Progenitor cell of endocrine pancreas (in vitro differentiated cells): Measurements from ENCODE around the gene ENKD1. TPM values are rescaled to one million over a fixed set of nuclear protein-coding genes. Genes with fewer than 3 reads are reported as not detected.

Experiments used
- DNase-seq: peaks from one replicate; pipeline ENCODE4 v3.0.0; 2021; ENCODE audit warnings: low spot score; ENCODE audit not compliant: unreplicated experiment
- H3K27ac Mint-ChIP-seq: 2 replicates; pipeline ENCODE4 v1.8.0; 2021; ENCODE audit warnings: mild to moderate bottlenecking, moderate library complexity, mixed read lengths
- H3K27me3 Mint-ChIP-seq: 2 replicates; pipeline ENCODE4 v1.8.0; 2021; ENCODE audit warnings: mixed read lengths
- H3K36me3 Mint-ChIP-seq: 2 replicates; pipeline ENCODE4 v1.8.0; 2022; ENCODE audit warnings: mixed read lengths; ENCODE audit not compliant: insufficient read depth
- H3K4me1 Mint-ChIP-seq: 2 replicates; pipeline ENCODE4 v1.8.0; 2021; ENCODE audit warnings: low read depth, mixed read lengths
- H3K4me3 Mint-ChIP-seq: 2 replicates; pipeline ENCODE4 v1.8.0; 2021; ENCODE audit warnings: low read depth, mild to moderate bottlenecking, moderate library complexity, mixed read lengths
- H3K9me3 Mint-ChIP-seq: 2 replicates; pipeline ENCODE4 v1.8.0; 2021; ENCODE audit warnings: low read depth, mixed read lengths
- total RNA-seq: library from RNA; stranded (reverse); gene quantifications from 2 replicates; pipeline ENCODE4 v1.2.1, GENCODE V29; 2021
- TF ChIP-seq, protein P1 (sequence below): fragments of 200-600 bp; sonication (generic); IDR thresholded peaks from one replicate; pipeline ENCODE4 v1.5.0; 2021; ENCODE audit warnings: antibody characterized with exemption, mild to moderate bottlenecking; ENCODE audit not compliant: unreplicated experiment

Gene ENKD1
- total RNA-seq, 1 donor from 2014 or later = 25.1 TPM

DNA sequence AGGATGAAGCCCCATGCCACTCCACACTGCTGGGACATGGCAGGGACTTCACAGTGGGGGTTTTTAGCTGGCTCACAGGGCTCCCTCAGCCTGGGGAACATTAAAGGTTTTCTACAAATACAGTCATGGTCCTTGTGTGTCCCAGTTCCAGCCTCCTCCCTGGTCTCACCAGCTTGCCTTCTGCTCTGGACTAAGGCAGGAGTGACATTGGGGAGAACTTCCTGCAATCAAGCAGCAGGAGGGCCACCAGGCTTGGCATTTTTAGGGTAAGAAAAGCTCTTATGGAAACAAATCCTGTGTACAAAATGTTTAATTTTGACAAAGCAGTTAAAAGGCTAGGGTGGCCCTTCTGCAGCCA is 3.9 kb downstream of the ENKD1 start:
- H3K4me1 Mint-ChIP-seq = peaks cover 11% of the 10 kb centered on the region
- TF ChIP-seq, protein P1, sequence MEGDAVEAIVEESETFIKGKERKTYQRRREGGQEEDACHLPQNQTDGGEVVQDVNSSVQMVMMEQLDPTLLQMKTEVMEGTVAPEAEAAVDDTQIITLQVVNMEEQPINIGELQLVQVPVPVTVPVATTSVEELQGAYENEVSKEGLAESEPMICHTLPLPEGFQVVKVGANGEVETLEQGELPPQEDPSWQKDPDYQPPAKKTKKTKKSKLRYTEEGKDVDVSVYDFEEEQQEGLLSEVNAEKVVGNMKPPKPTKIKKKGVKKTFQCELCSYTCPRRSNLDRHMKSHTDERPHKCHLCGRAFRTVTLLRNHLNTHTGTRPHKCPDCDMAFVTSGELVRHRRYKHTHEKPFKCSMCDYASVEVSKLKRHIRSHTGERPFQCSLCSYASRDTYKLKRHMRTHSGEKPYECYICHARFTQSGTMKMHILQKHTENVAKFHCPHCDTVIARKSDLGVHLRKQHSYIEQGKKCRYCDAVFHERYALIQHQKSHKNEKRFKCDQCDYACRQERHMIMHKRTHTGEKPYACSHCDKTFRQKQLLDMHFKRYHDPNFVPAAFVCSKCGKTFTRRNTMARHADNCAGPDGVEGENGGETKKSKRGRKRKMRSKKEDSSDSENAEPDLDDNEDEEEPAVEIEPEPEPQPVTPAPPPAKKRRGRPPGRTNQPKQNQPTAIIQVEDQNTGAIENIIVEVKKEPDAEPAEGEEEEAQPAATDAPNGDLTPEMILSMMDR = no peak
- no peak for DNase-seq
- peaks cover 4% of the 10 kb centered on the region for H3K36me3 Mint-ChIP-seq
- H3K4me3 Mint-ChIP-seq = no peak overlapping the region
- H3K27ac Mint-ChIP-seq = no peak overlapping the region
- no peaks in the 10 kb centered on the region for H3K9me3 Mint-ChIP-seq
- H3K27me3 Mint-ChIP-seq = no peaks in the 10 kb centered on the region

DNA sequence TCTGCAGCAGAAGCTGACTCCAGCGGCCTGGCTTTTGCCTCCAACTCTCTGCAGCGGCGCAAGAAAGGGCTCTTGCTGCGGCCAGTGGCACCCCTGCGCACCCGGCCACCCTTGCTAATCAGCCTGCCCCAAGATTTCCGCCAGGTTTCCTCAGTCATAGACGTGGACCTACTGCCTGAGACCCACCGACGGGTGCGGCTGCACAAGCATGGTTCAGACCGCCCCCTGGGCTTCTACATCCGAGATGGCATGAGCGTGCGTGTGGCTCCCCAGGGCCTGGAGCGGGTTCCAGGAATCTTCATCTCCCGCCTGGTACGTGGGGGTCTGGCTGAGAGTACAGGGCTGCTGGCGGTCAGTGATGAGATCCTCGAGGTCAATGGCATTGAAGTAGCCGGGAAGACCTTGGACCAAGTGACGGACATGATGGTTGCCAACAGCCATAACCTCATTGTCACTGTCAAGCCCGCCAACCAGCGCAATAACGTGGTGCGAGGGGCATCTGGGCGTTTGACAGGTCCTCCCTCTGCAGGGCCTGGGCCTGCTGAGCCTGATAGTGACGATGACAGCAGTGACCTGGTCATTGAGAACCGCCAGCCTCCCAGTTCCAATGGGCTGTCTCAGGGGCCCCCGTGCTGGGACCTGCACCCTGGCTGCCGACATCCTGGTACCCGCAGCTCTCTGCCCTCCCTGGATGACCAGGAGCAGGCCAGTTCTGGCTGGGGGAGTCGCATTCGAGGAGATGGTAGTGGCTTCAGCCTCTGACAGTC is 4.5 kb downstream of the ENKD1 start:
- TF ChIP-seq, protein P1 = no peak
- no peak overlapping the region for H3K27ac Mint-ChIP-seq
- DNase-seq = no peak
- H3K4me3 Mint-ChIP-seq = peak overlapping the region; percentile 83
- H3K4me1 Mint-ChIP-seq = peaks cover 11% of the 10 kb centered on the region
- H3K27me3 Mint-ChIP-seq = no peaks in the 10 kb centered on the region
- H3K9me3 Mint-ChIP-seq = no peaks in the 10 kb centered on the region
- peaks cover 4% of the 10 kb centered on the region for H3K36me3 Mint-ChIP-seq

DNA sequence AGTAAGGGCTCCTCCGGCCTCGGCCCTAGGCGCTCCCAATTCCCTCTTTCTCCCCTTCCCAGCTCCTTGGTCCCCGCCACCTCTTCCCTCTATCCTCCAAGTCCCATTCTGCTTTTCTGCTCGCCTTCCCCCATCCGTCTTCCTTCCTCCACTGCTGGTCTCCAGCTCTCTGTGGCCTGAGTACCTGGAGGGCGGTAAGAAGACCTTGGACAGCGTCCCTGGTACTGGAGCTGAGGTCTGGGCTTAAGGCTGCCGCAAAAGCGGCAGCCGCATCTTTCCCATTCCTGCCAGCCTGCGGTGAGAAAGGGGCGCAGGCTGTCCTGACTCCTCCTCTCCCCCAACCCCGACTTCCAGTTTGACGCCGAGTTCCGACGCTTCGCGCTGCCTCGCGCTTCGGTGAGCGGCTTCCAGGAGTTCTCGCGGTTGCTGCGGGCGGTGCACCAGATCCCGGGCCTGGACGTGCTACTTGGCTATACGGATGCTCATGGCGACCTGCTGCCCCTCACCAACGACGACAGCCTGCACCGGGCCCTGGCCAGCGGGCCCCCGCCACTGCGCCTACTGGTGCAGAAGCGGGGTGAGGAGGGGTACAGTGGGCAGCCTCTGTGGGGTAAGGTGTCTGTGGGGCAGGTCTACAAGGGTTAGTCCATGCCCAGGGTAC is 5.3 kb downstream of the ENKD1 start:
- DNase-seq = no peak
- peak overlapping the region; percentile 96 for H3K27ac Mint-ChIP-seq

DNA sequence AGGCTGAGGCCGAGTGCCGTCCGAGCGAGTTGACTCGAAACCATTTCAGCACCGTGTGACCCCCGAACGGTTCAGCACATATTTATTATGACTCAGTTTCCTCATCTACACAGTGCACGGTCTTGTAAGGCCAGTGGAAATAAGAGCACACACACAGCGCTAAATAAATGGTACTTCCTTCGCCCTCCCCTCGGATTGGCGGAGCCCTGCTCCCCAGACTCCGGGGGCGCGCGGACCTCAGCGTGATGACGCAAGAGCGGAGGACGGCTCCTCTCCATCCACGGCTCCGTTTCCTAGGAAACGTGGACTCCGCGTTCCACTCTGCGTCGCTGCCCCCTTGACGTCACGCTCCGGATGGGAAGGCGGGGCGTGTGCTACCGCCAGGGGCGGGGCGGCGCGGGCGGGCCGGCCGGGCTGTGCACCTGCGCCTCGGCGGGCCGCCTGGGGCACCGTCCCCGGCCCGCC is 6.0 kb downstream of the ENKD1 start, which contains the start of gene PARD6A:
PARD6A (plus strand) TSS at position 397 of the 465 bp plus-strand sequence. CDS start 79 bp downstream, outside the sequence.
- H3K27ac Mint-ChIP-seq = peak within 1 kb of the TSS; percentile 96
- peaks cover 11% of the 10 kb centered on the region for H3K4me1 Mint-ChIP-seq

More for the DNA sequence above, 5.3 kb downstream of the ENKD1 start:
- Mint-ChIP-seq H3K9me3 (no peaks in the 10 kb centered on the region), H3K27me3 (no peaks in the 10 kb centered on the region), H3K4me1 (peaks cover 11% of the 10 kb centered on the region), H3K4me3 (peak overlapping the region; percentile 83), H3K36me3 (peaks cover 4% of the 10 kb centered on the region)
- TF ChIP-seq, protein P1 = no peak

More for the DNA sequence above, 6.0 kb downstream of the ENKD1 start, which contains the start of gene PARD6A:
- H3K4me3 Mint-ChIP-seq = peak within 1 kb of the TSS; percentile 88
- H3K36me3 Mint-ChIP-seq = peaks cover 4% of the 10 kb centered on the region
- TF ChIP-seq, protein P1 = no peak
- peak; percentile 81 for DNase-seq
- H3K9me3 Mint-ChIP-seq = no peaks in the 10 kb centered on the region
- peaks cover 3% of the 10 kb centered on the region for H3K27me3 Mint-ChIP-seq
